Mesenchymal stem cell (in vitro differentiated cells and primary cell): ENCODE measurements around the gene MSI1.

Experiments used
- DNase-seq: peaks from one replicate; pipeline ENCODE4 v3.0.0-alpha.2; 2013
- H2AFZ ChIP-seq: one replicate; pipeline ENCODE4 v1.6.1; 2013; ENCODE audit warnings: low read depth, mild to moderate bottlenecking, control low read depth, inconsistent platforms, low read length, moderate library complexity
- H2AK5ac ChIP-seq: 2 replicates; pipeline ENCODE4 v1.6.1; 2013; ENCODE audit warnings: low read length, moderate library complexity, mild to moderate bottlenecking, inconsistent platforms; ENCODE audit not compliant: severe bottlenecking
- H2BK120ac ChIP-seq: one replicate; pipeline ENCODE4 v1.6.1; 2013; ENCODE audit warnings: low read depth, mild to moderate bottlenecking, inconsistent platforms, low read length, moderate library complexity
- H2BK12ac ChIP-seq, 2 experiments: one replicate each; pipeline ENCODE4 v1.6.1; 2013; ENCODE audit warnings: inconsistent platforms in 2 of 2, low read length in 2 of 2, mild to moderate bottlenecking in 2 of 2, moderate library complexity in 2 of 2, control low read depth in 1 of 2
- H2BK15ac ChIP-seq: one replicate; pipeline ENCODE4 v1.6.1; 2013; ENCODE audit warnings: mild to moderate bottlenecking, low read depth, inconsistent platforms; ENCODE audit not compliant: poor library complexity, severe bottlenecking
- H2BK5ac ChIP-seq: 2 replicates; pipeline ENCODE4 v1.6.1; 2013; ENCODE audit warnings: low read depth, mild to moderate bottlenecking, low read length, control low read depth, inconsistent platforms; ENCODE audit not compliant: poor library complexity, severe bottlenecking
- H3K14ac ChIP-seq, 2 experiments: one replicate each; pipeline ENCODE4 v1.6.1; 2013; ENCODE audit warnings: inconsistent platforms in 2 of 2, low read length in 2 of 2, control low read depth in 1 of 2, mild to moderate bottlenecking in 1 of 2, moderate library complexity in 1 of 2
- H3K18ac ChIP-seq, 2 experiments: one replicate each; pipeline ENCODE4 v1.6.1; 2013; ENCODE audit warnings: inconsistent platforms in 2 of 2, low read length in 2 of 2, control low read depth in 1 of 2, low read depth in 1 of 2, mild to moderate bottlenecking in 1 of 2
- H3K23ac ChIP-seq, 2 experiments: one replicate each; pipeline ENCODE4 v1.6.1; 2013; ENCODE audit warnings: inconsistent platforms in 2 of 2, low read length in 2 of 2, mild to moderate bottlenecking in 2 of 2, moderate library complexity in 2 of 2, control low read depth in 1 of 2
- H3K27ac ChIP-seq: 2 replicates; pipeline ENCODE4 v1.5.1; 2013; ENCODE audit warnings: mild to moderate bottlenecking, moderate library complexity, low read length, control low read depth, inconsistent platforms; ENCODE audit not compliant: poor library complexity, severe bottlenecking
- H3K27me3 ChIP-seq, 2 experiments: 2 replicates each; pipeline versions ENCODE4 v1.6.1 to v1.7.0; 2013; ENCODE audit warnings: low read length in 2 of 2, mild to moderate bottlenecking in 2 of 2, moderate library complexity in 2 of 2, control low read depth in 1 of 2, inconsistent platforms in 1 of 2; ENCODE audit not compliant: control insufficient read depth in 1 of 2, insufficient read depth in 1 of 2
- H3K36me3 ChIP-seq, 2 experiments: 2 replicates each; pipeline versions ENCODE4 v1.6.1 to v1.7.0; 2013; ENCODE audit warnings: low read length in 2 of 2, control low read depth in 1 of 2, inconsistent platforms in 1 of 2, low read depth in 1 of 2, mild to moderate bottlenecking in 1 of 2; ENCODE audit not compliant: insufficient read depth in 2 of 2, control insufficient read depth in 1 of 2
- H3K4ac ChIP-seq, 2 experiments: one replicate each; pipeline ENCODE4 v1.6.1; 2013; ENCODE audit warnings: inconsistent platforms in 2 of 2, low read length in 2 of 2, mild to moderate bottlenecking in 2 of 2, moderate library complexity in 2 of 2, control low read depth in 1 of 2, low read depth in 1 of 2
- H3K4me1 ChIP-seq: 2 replicates; pipeline ENCODE4 v1.6.1; 2013; ENCODE audit warnings: low read depth, low read length, control low read depth; ENCODE audit not compliant: control insufficient read depth, insufficient read depth
- H3K4me2 ChIP-seq: 2 replicates; pipeline ENCODE4 v1.6.1; 2013; ENCODE audit warnings: low read length, mild to moderate bottlenecking, inconsistent platforms; ENCODE audit not compliant: poor library complexity, severe bottlenecking
- H3K4me3 ChIP-seq, 2 experiments: 2 replicates each; pipeline versions ENCODE4 v1.5.1 to v1.7.0; 2013; ENCODE audit warnings: low read length in 2 of 2, mild to moderate bottlenecking in 2 of 2, control low read depth in 1 of 2, low read depth in 1 of 2; ENCODE audit not compliant: insufficient read depth in 1 of 2
- H3K79me1 ChIP-seq: replicated peaks from 2 replicates; pipeline ENCODE4 v1.6.1; 2013; ENCODE audit warnings: mild to moderate bottlenecking, control low read depth, low read length, inconsistent platforms; ENCODE audit not compliant: poor library complexity, severe bottlenecking
- H3K9ac ChIP-seq: 2 replicates; pipeline ENCODE4 v1.7.0; 2013; ENCODE audit warnings: mild to moderate bottlenecking, low read length, moderate library complexity
- H3K9me3 ChIP-seq: 2 replicates; pipeline ENCODE4 v1.7.0; 2013; ENCODE audit warnings: mild to moderate bottlenecking, low read length; ENCODE audit not compliant: control insufficient read depth
- H4K8ac ChIP-seq: one replicate; pipeline ENCODE4 v1.6.1; 2013; ENCODE audit warnings: inconsistent platforms, mild to moderate bottlenecking, low read length, moderate library complexity
- H4K91ac ChIP-seq: one replicate; pipeline ENCODE4 v1.6.1; 2013; ENCODE audit warnings: mild to moderate bottlenecking, low read length, inconsistent platforms
- WGBS: methylation state at CpG from one replicate; pipeline ENCODE4 v1.1.7; 2013; ENCODE audit warnings: mixed read lengths; 5-methylcytosine and 5-hydroxymethylcytosine counted together

MSI1 gene

GRCh38 chr12:120376934-120377572, 8.1 kb upstream of the MSI1 start:
- Histone ChIP-seq H3K36me3 (no peaks in the 10 kb centered on the region), H3K18ac (no peak overlapping the region), H4K8ac (no peak overlapping the region), H3K27ac (no peak overlapping the region), H3K9me3 (no peaks in the 10 kb centered on the region), H3K4ac (no peak overlapping the region), H3K4me3 (no peak overlapping the region), H2BK15ac (no peak overlapping the region), H3K9ac (no peak overlapping the region), H3K23ac (no peak overlapping the region), H2AK5ac (no peak overlapping the region), H3K27me3 (peaks cover 34 to 61% of the 10 kb centered on the region in 2 experiments), H2BK12ac (no peak overlapping the region), H2AFZ (no peak overlapping the region), H3K4me1 (no peaks in the 10 kb centered on the region), H4K91ac (no peak overlapping the region), H2BK120ac (no peak overlapping the region), H3K4me2 (no peak overlapping the region), H3K14ac (no peak overlapping the region), H2BK5ac (no peak overlapping the region), H3K79me1 (no peaks in the 10 kb centered on the region)
- WGBS, result 68% methylated on average over 4 of the region's 5 CpGs
- DNase-seq, result no peak

GRCh38 chr12:120376416-120376815, 7.5 kb upstream of the MSI1 start:
- no peaks in the 10 kb centered on the region for H3K36me3 ChIP-seq
- H4K91ac ChIP-seq, result no peak overlapping the region
- no peak overlapping the region for H2BK12ac ChIP-seq
- no peak overlapping the region for H4K8ac ChIP-seq
- H3K18ac ChIP-seq, result no peak overlapping the region
- H3K9me3 ChIP-seq, result no peaks in the 10 kb centered on the region
- H2AFZ ChIP-seq, result no peak overlapping the region
- no peaks in the 10 kb centered on the region for H3K4me1 ChIP-seq
- H3K4ac ChIP-seq, result no peak overlapping the region
- peaks cover 40 to 62% of the 10 kb centered on the region in 2 experiments for H3K27me3 ChIP-seq
- H3K9ac ChIP-seq, result no peak overlapping the region
- no peak overlapping the region for H2BK15ac ChIP-seq
- no peak for DNase-seq
- no peaks in the 10 kb centered on the region for H3K79me1 ChIP-seq
- H3K4me2 ChIP-seq, result no peak overlapping the region
- H3K4me3 ChIP-seq, result no peak overlapping the region
- H3K14ac ChIP-seq, result no peak overlapping the region
- 76% methylated on average over 4 of the region's 5 CpGs for WGBS
- H3K27ac ChIP-seq, result no peak overlapping the region
- no peak overlapping the region for H2BK5ac ChIP-seq
- no peak overlapping the region for H3K23ac ChIP-seq
- H2BK120ac ChIP-seq, result no peak overlapping the region
- H2AK5ac ChIP-seq, result no peak overlapping the region

GRCh38 chr12:120376009-120376408, 7.0 kb upstream of the MSI1 start:
- Histone ChIP-seq H3K14ac (no peak overlapping the region), H3K4ac (no peak overlapping the region), H3K27me3 (peaks cover 44 to 63% of the 10 kb centered on the region in 2 experiments), H3K18ac (no peak overlapping the region), H3K23ac (no peak overlapping the region), H2BK12ac (no peak overlapping the region), H3K4me1 (no peaks in the 10 kb centered on the region), H3K36me3 (no peaks in the 10 kb centered on the region), H4K91ac (no peak overlapping the region), H3K4me2 (no peak overlapping the region), H3K9me3 (no peaks in the 10 kb centered on the region), H3K79me1 (no peaks in the 10 kb centered on the region), H2AFZ (no peak overlapping the region), H2BK120ac (no peak overlapping the region), H2AK5ac (no peak overlapping the region), H3K27ac (no peak overlapping the region), H2BK15ac (no peak overlapping the region), H3K9ac (no peak overlapping the region), H2BK5ac (no peak overlapping the region), H4K8ac (no peak overlapping the region), H3K4me3 (no peak overlapping the region)
- DNase-seq, result no peak
- WGBS, result no CpG with 5 or more reads among the region's 2 CpGs

GRCh38 chr12:120373683-120374082, 4.7 kb upstream of the MSI1 start:
- no peak overlapping the region for H3K4me2 ChIP-seq
- no peak overlapping the region for H3K23ac ChIP-seq
- H3K4ac ChIP-seq, result no peak overlapping the region
- H3K9ac ChIP-seq, result no peak overlapping the region
- no peak overlapping the region for H3K14ac ChIP-seq
- H4K91ac ChIP-seq, result no peak overlapping the region
- no peak for DNase-seq
- no peaks in the 10 kb centered on the region for H3K36me3 ChIP-seq
- no peak overlapping the region for H2BK120ac ChIP-seq
- no peak overlapping the region for H3K27ac ChIP-seq
- peaks cover 62 to 80% of the 10 kb centered on the region in 2 experiments for H3K27me3 ChIP-seq
- H2AK5ac ChIP-seq, result no peak overlapping the region
- no peak overlapping the region for H4K8ac ChIP-seq
- H3K18ac ChIP-seq, result no peak overlapping the region
- no peaks in the 10 kb centered on the region for H3K9me3 ChIP-seq
- 86% methylated on average over 8 of the region's 8 CpGs for WGBS
- H2BK15ac ChIP-seq, result no peak overlapping the region
- H3K4me3 ChIP-seq, result no peak overlapping the region
- H2AFZ ChIP-seq, result no peak overlapping the region
- no peaks in the 10 kb centered on the region for H3K79me1 ChIP-seq
- H2BK12ac ChIP-seq, result no peak overlapping the region
- no peak overlapping the region for H2BK5ac ChIP-seq
- peaks cover 5% of the 10 kb centered on the region for H3K4me1 ChIP-seq
